Measurements from ENCODE around the gene FYB1. TPM values are rescaled to one million over a fixed set of nuclear protein-coding genes. Genes with fewer than 3 reads are reported as not detected.

Gene FYB1
- total RNA-seq, 1 experiment from 2014 or later, result not detected

DNA sequence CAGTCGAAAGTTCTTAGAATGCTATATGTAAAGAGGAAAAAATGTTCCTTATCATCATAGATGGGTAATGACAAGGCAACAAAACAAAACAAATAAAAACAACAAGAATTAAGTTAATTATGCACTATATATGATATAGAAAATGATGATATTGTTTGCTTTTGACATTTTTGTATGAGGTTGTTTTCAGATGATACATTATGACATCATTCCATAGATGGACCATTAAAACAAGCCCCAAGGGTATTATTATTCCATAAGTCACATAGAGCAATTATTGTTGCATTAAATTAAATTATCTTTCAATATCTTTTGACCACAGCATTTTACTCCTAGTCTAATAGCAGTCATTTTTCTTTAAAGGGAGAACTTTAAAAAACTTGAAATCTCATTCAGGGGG is 88.6 kb downstream of the FYB1 start:
- Histone ChIP-seq H3K36me3 (no peaks in the 10 kb centered on the region), H3K4me1 (no peaks in the 10 kb centered on the region), H3K27ac (no peak overlapping the region), H3K4me3 (no peak overlapping the region), H3K27me3 (no peaks in the 10 kb centered on the region), H3K9me3 (replicated peaks) (no peaks in the 10 kb centered on the region)
- no peak for DNase-seq

- Histone ChIP-seq H3K27me3 (peaks cover 13% of the 10 kb centered on the region; the same call in 1 of the 2 replicates), H3K4me3 (no peak overlapping the region), H3K9me3 (replicated peaks) (no peaks in the 10 kb centered on the region), H3K4me1 (no peaks in the 10 kb centered on the region; the same call in 1 of the 2 replicates), H3K36me3 (no peaks in the 10 kb centered on the region), H3K27ac (no peak overlapping the region)
- no peak for DNase-seq
Measured at GRCh38 chr5:39121922-39122321, 97.4 kb downstream of the FYB1 start.

- H3K36me3 ChIP-seq, result no peaks in the 10 kb centered on the region
- no peak overlapping the region for H3K4me3 ChIP-seq
- H3K27ac ChIP-seq, result no peak overlapping the region
- H3K9me3 ChIP-seq (replicated peaks), result no peaks in the 10 kb centered on the region
- no peak for DNase-seq
- no peaks in the 10 kb centered on the region; the same call in 1 of the 2 replicates for H3K4me1 ChIP-seq
- peaks cover 13% of the 10 kb centered on the region; the same call in 1 of the 2 replicates for H3K27me3 ChIP-seq
Measured at GRCh38 chr5:39121315-39121714, 98.0 kb downstream of the FYB1 start.

- DNase-seq, result no peak
- H3K36me3 ChIP-seq, result no peaks in the 10 kb centered on the region
- no peaks in the 10 kb centered on the region; the same call in 1 of the 2 replicates for H3K4me1 ChIP-seq
- H3K9me3 ChIP-seq (replicated peaks), result no peaks in the 10 kb centered on the region
- no peak overlapping the region for H3K4me3 ChIP-seq
- H3K27ac ChIP-seq, result no peak overlapping the region
- peaks cover 13% of the 10 kb centered on the region; the same call in 1 of the 2 replicates for H3K27me3 ChIP-seq
Measured at GRCh38 chr5:39120052-39120420, 99.3 kb downstream of the FYB1 start.

- DNase-seq, result no peak
- Histone ChIP-seq H3K36me3 (no peaks in the 10 kb centered on the region), H3K4me1 (no peaks in the 10 kb centered on the region; the same call in 1 of the 2 replicates), H3K9me3 (replicated peaks) (no peaks in the 10 kb centered on the region), H3K27ac (no peak overlapping the region), H3K4me3 (no peak overlapping the region), H3K27me3 (peaks cover 13% of the 10 kb centered on the region; the same call in 1 of the 2 replicates)
Measured at GRCh38 chr5:39119404-39120051, 99.8 kb downstream of the FYB1 start.

GRCh38 chr5:39118638-39119037 is 100.7 kb downstream of the FYB1 start:
- peaks cover 13% of the 10 kb centered on the region; the same call in 1 of the 2 replicates for H3K27me3 ChIP-seq
- no peak overlapping the region for H3K27ac ChIP-seq
- DNase-seq, result no peak
- H3K4me1 ChIP-seq, result no peaks in the 10 kb centered on the region; the same call in 1 of the 2 replicates
- H3K9me3 ChIP-seq (replicated peaks), result no peaks in the 10 kb centered on the region
- no peaks in the 10 kb centered on the region for H3K36me3 ChIP-seq
- H3K4me3 ChIP-seq, result no peak overlapping the region

GRCh38 chr5:39117401-39117800 is 102.0 kb downstream of the FYB1 start:
- Histone ChIP-seq H3K27me3 (peaks cover 16% of the 10 kb centered on the region), H3K27ac (no peak overlapping the region), H3K4me1 (no peaks in the 10 kb centered on the region; the same call in 1 of the 2 replicates), H3K36me3 (no peaks in the 10 kb centered on the region), H3K4me3 (no peak overlapping the region), H3K9me3 (replicated peaks) (no peaks in the 10 kb centered on the region)
- DNase-seq, result no peak

- peaks cover 19% of the 10 kb centered on the region for H3K27me3 ChIP-seq
- no peak overlapping the region for H3K27ac ChIP-seq
- no peak overlapping the region for H3K4me3 ChIP-seq
- H3K4me1 ChIP-seq, result no peaks in the 10 kb centered on the region; the same call in 1 of the 2 replicates
- no peaks in the 10 kb centered on the region for H3K9me3 ChIP-seq (replicated peaks)
- DNase-seq, result no peak
- H3K36me3 ChIP-seq, result no peaks in the 10 kb centered on the region
Measured at GRCh38 chr5:39116344-39117170, 102.8 kb downstream of the FYB1 start.

GRCh38 chr5:39115644-39116343 is 103.6 kb downstream of the FYB1 start:
- no peak overlapping the region for H3K27ac ChIP-seq
- DNase-seq, result no peak
- H3K9me3 ChIP-seq (replicated peaks), result no peaks in the 10 kb centered on the region
- H3K4me3 ChIP-seq, result no peak overlapping the region
- peaks cover 19% of the 10 kb centered on the region for H3K27me3 ChIP-seq
- H3K36me3 ChIP-seq, result no peaks in the 10 kb centered on the region
- H3K4me1 ChIP-seq, result no peaks in the 10 kb centered on the region; the same call in 1 of the 2 replicates

- Histone ChIP-seq H3K4me3 (no peak overlapping the region), H3K27me3 (peaks cover 14% of the 10 kb centered on the region), H3K36me3 (no peaks in the 10 kb centered on the region), H3K9me3 (replicated peaks) (no peaks in the 10 kb centered on the region), H3K27ac (no peak overlapping the region), H3K4me1 (no peaks in the 10 kb centered on the region; the same call in 1 of the 2 replicates)
- no peak for DNase-seq
Measured at GRCh38 chr5:39114155-39114554, 105.2 kb downstream of the FYB1 start.

DNA sequence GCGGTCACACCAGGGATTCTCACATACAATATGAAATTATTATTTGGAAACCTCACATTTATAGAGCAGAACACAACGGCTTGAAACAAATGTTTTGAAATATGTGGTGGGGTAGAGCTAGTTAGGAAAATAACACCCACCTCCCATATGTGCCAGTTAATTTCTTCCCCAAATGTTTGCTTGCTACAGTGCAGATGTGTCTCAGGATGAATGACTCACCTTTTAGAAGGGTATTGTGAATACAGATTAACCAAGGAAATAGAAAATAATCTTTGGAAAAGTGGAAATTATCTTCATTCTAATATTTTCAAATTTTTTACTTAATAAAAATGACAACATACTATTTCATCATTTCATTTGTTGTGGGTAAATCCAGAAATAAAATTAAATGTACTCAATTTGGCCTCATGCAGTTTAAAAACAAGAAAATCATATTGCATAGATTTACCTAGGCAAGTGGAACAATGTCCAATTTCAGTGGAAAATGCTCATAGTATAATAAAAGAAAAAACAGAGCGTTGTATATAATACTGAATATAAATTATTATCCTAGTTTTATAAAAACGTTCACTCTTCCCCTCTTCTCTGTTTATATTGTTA is 105.9 kb downstream of the FYB1 start:
- H3K27me3 ChIP-seq, result peaks cover 10% of the 10 kb centered on the region
- no peak overlapping the region for H3K27ac ChIP-seq
- no peak for DNase-seq
- H3K4me1 ChIP-seq, result no peaks in the 10 kb centered on the region; the same call in 1 of the 2 replicates
- H3K4me3 ChIP-seq, result no peak overlapping the region
- no peaks in the 10 kb centered on the region for H3K36me3 ChIP-seq
- no peaks in the 10 kb centered on the region for H3K9me3 ChIP-seq (replicated peaks)

- no peak for DNase-seq
Measured at GRCh38 chr5:39109606-39110005, 109.8 kb downstream of the FYB1 start.

DNA sequence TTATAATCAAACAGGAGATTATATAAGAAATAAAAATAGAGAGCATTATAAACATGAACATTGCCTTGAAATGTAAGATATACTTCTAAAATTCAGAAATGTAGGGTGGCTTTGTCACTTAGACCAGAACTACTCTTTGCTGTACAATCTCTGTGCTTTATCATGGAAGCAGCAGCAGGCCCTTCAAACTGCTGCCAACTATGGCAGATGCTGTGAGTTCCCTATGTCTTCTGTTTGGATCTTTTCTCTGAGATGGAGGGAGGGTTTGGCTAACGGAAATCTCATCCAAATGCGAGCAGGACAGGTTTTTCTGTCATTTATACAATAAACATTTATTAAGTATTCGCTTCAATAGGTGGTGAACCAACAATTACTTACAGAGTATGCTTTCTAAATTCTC is 110.4 kb downstream of the FYB1 start:
- no peak for DNase-seq
- H3K27me3 ChIP-seq, result peaks cover 7% of the 10 kb centered on the region; the same call in 1 of the 2 replicates
- no peaks in the 10 kb centered on the region for H3K9me3 ChIP-seq (replicated peaks)
- H3K36me3 ChIP-seq, result no peaks in the 10 kb centered on the region
- no peak overlapping the region for H3K27ac ChIP-seq
- H3K4me3 ChIP-seq, result no peak overlapping the region
- no peaks in the 10 kb centered on the region for H3K4me1 ChIP-seq

More at GRCh38 chr5:39109606-39110005, 109.8 kb downstream of the FYB1 start:
- Histone ChIP-seq H3K27ac (no peak overlapping the region), H3K4me1 (no peaks in the 10 kb centered on the region), H3K36me3 (no peaks in the 10 kb centered on the region), H3K9me3 (replicated peaks) (no peaks in the 10 kb centered on the region), H3K4me3 (no peak overlapping the region), H3K27me3 (peaks cover 7% of the 10 kb centered on the region; the same call in 1 of the 2 replicates)

GRCh38 chr5:39107350-39107749 is 112.0 kb downstream of the FYB1 start:
- Histone ChIP-seq H3K9me3 (replicated peaks) (no peaks in the 10 kb centered on the region), H3K27me3 (peaks cover 3% of the 10 kb centered on the region; the same call in 1 of the 2 replicates), H3K36me3 (no peaks in the 10 kb centered on the region), H3K27ac (no peak overlapping the region), H3K4me3 (no peak overlapping the region), H3K4me1 (no peaks in the 10 kb centered on the region)
- DNase-seq, result no peak

Measured in SJCRH30 (cell line).